ENCODE results near the gene NARS2.
"Not testable (repeated sequence)": the region's sequence is repeated elsewhere in the genome, so short reads cannot be mapped to it uniquely, and the experiment has no call there.

NARS2 gene

GRCh38 chr11:78576549-78577097 lies 2.0 kb upstream of the NARS2 start:
- DNase-seq (ENCODE audit: low read depth, low spot score) = no peak

- DNase-seq (ENCODE audit: low read depth, low spot score) = no peak
Observed at GRCh38 chr11:78575478-78575877, 814 bp upstream of the NARS2 start.

- no peak for DNase-seq (ENCODE audit: low read depth, low spot score)
Observed at GRCh38 chr11:78573681-78574080, 983 bp downstream of the NARS2 start.

- DNase-seq (ENCODE audit: low read depth, low spot score) = no peak
Observed at GRCh38 chr11:78573271-78573670, 1.4 kb downstream of the NARS2 start.

DNA sequence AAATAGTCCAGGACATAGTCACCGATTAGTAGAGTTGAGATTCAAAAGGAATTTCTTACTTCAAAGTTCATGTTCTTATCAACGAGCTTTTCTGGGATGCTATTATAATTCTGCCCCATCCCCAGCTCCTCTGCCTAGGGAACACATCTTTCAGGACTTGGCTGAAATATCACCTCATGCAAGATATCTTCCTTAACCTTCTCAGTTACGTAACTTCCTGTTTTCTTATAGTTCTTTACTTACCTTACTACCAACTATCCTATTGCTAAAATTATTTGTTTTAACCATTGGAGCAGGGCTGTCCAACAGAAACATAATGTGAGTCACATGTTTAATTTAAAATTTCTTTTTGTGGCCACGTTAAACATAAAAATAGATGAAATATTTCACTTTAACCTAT lies 2.3 kb downstream of the NARS2 start:
- no peak for DNase-seq (ENCODE audit: low read depth, low spot score)

DNA sequence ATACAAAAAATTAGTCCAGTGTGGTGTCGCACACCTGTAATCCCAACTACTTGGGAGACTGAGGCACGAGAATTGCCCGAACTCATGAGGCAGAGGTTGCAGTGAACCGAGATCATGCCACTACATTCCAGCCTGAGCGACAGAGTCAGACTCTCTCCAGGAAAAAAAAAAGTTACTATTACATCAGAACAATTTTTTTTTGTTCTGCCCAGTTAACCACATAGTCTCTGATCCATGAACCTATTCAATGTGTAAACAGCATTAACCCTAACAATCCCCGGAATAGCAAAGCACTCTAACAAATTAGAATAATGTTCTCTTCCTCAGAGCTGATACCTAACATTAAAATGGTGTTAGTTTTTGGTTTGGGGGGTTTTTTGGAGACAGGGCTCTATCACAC lies 4.6 kb downstream of the NARS2 start:
- DNase-seq (ENCODE audit: low read depth, low spot score) = no peak

DNA sequence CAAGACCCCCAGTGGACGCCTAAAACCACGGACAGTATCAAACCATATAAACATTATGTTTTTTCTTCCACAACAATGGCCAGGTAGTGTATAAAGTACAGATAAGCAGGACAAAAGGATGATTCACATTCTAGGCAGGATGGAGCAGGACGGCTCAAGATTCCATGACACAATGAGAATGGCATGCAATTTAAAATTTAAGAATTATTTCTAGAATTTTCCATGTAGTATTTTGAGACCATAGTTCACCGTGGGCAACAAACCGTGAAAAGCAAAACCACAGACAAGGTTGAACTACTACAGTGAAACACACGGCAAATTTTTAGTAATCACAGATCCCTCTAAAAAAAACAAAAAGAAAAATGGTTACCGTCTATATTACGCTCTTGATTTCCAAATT lies 7.5 kb downstream of the NARS2 start:
- DNase-seq (ENCODE audit: low read depth, low spot score) = no peak

- no peak for DNase-seq (ENCODE audit: low read depth, low spot score)
Observed at GRCh38 chr11:78564490-78565467, 9.9 kb downstream of the NARS2 start.

- DNase-seq (ENCODE audit: low read depth, low spot score) = not testable (repeated sequence)
Observed at GRCh38 chr11:78564037-78564436, 10.6 kb downstream of the NARS2 start.

DNA sequence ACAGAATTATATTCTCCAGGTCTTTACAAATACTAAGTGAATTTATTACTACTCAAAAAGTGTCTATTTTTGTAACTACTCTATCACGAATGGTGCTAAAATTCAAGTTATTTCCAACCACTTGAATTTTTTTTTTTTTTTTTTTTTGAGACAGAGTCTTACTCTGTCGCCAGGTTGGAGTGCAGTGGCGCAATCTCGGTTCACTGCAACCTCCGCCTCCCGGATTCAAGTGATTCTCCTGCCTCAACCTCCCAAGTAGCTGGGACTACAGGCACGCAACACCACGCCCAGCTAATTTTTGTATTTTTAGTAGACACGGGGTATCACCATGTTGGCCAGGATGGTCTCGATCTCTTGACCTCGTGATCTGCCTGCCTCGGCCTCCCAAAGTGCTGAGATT lies 11.6 kb downstream of the NARS2 start:
- not testable (repeated sequence) for DNase-seq (ENCODE audit: low read depth, low spot score)

DNA sequence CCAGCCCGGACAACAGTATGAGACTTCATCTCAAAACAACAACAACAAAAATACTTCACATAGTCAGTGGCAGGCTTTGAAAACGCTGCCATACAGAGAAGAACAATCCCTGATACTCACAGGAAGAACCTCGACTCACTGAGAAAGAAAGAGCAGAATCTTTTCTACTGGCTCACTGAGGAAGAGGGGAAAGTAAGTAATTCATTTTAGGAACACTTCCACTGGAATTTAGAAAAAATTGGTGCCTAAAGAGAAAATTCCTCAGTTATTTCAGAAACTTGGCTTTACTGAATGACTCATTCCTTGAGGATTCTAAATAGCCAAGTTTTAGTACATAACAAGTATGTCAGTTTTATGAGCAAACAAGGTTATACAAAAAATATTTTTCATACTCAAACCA lies 12.3 kb downstream of the NARS2 start:
- DNase-seq (ENCODE audit: low read depth, low spot score) = no peak

- DNase-seq (ENCODE audit: low read depth, low spot score) = no peak
Observed at GRCh38 chr11:78560826-78561484, 13.7 kb downstream of the NARS2 start.

- DNase-seq (ENCODE audit: low read depth, low spot score) = no peak
Observed at GRCh38 chr11:78560153-78560552, 14.5 kb downstream of the NARS2 start.

GRCh38 chr11:78557236-78557635 lies 17.4 kb downstream of the NARS2 start:
- DNase-seq (ENCODE audit: low read depth, low spot score) = no peak

DNA sequence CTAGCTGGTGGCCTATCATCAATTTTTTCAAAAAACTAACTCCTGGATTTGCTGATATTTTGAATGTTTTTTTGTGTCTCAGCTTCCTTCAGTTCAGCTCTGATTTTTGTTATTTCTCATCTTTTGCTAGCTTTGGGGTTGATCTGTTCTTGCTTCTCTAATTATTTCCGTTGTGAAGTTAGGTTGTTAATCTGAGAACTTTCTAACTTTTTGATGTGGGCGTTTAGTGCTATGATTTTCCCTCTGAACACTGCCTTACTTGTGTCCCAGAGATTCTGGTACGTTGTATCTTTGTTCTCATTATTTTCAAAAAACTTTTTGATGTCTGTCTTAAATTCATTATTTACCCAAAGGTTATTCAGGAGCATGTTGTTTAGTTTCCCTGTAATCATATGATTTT lies 19.1 kb downstream of the NARS2 start:
- no peak for DNase-seq (ENCODE audit: low read depth, low spot score)

DNA sequence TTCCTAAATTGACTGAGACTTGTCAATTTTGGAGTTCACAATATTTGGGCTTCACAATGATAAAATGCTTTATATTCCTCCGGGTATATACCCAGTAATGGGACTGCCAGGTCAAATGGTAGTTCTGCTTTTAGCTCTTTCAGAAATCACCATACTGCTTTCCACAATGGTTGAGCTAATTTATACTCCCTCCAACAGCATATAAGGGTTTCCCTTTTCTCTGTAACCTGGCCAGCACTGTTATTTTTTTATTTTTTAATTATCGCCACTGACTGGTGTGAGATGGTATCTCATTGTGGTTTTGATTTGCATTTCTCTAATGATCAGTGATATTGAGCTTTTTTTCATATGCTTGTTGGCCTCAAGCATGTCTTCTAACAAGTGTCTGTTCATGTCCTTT lies 21.8 kb downstream of the NARS2 start:
- no peak for DNase-seq (ENCODE audit: low read depth, low spot score)

- not testable (repeated sequence) for DNase-seq (ENCODE audit: low read depth, low spot score)
Observed at GRCh38 chr11:78552139-78552538, 22.5 kb downstream of the NARS2 start.

DNA sequence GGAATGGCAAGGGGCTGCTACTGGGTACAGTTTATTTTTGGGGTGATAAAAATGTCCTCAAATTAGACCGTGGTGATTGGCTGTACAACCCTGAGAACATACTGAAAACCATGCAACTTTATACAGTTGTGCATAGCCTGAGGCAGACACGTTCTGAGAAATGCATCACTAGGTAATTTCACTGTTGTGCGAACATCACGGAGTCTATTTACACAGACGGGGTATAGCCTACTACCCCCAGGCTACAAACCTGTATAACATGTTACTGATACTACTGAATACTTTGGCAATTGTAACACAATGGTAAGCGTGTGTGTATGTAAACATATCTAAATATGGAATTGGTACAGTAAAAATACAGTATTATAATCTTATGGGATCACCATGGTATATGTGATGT lies 23.6 kb downstream of the NARS2 start:
- DNase-seq (ENCODE audit: low read depth, low spot score) = no peak

GRCh38 chr11:78549624-78550409 lies 24.8 kb downstream of the NARS2 start:
- DNase-seq (ENCODE audit: low read depth, low spot score) = no peak

DNA sequence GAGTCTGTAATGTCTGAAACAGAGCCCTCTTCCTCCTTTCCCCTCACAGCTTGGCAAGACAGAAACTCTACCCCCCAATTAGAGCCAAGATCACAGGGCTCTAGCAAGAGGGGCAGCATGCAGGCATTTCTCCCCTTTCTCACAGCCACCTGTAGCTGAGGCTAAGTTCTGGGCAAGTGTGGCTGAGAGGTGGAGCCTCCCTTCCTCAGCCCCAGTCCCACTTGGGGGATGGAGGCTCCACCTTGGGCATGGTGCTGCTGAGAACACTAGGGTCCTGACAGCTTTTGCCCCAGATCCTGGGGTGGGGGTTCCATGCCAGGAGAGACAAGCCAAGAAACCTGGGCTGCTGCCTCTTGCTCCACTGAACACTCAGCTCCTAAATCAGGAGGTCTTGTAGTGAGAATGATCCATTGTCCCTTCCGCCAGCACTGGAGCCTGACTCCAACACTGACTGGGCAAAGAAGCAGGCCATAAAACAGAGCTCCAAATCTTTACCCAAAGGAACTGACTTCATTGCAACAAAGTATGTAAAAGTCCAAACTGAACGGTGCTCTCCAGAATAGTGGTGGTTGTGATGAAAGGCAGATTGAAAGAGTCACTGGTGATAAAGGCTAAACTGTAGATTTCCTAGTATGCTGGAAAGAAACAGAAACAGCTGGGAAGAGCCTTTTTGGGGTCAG lies 25.6 kb downstream of the NARS2 start:
- DNase-seq (ENCODE audit: low read depth, low spot score) = no peak
